Stimulated activated CD8-positive, alpha-beta memory T cell treated with anti-CD3 and anti-CD28 coated beads, Interleukin-2, amount 100 ng/mL, for 1 hour (primary cell): Measurements from ENCODE around the gene KLRG1.

Experiments used
- DNase-seq, 2 donors: peaks; one replicate each; pipeline ENCODE4 v3.0.0-alpha.2; 2020; ENCODE audit warnings: low read depth in 2 of 2

The KLRG1 gene

DNA sequence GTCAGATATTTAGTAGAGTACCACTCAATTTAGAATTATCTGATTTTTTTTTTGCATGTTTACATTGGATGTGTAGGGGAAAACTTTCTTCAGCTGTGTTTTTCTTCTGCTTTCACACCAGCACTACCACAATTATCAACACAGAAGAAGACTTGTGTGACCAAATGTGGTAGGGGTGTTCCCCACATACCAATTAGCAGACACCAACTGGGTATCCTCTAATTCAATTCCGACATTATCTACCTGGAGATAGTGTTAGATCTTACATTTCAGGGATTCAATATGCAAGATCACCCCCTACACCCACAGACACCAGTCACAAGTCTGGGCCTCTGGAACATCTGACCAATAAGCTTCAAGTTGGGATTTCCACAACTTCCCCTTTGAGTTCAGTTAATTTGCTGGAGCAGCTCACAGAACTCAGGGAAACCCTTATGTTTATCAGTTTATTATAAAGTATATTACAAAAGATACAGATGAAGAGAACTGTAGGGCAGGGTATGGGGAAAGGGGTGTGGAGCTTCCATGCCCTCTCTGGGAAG is 4.1 kb upstream of the KLRG1 start:
- DNase-seq = no peak

DNA sequence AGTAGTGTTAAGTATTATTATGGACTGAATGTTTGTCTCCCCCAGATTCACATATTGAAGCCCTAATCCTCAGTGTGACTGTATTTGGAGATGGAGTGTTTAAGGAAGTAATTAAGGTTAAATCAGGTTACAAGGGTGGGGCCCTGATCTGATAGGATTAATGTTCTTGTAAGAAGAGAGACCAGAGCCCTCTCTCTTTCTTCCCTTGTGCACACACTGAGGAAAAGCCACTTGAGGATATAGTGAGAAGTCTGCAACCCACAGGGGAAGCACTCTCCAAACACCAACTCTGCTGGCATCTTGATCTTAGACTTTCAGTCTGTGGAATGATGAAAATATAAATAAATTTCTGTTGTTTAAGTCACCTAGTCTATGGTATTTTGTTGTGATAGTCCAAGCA is 2.2 kb upstream of the KLRG1 start:
- no peak for DNase-seq

DNA sequence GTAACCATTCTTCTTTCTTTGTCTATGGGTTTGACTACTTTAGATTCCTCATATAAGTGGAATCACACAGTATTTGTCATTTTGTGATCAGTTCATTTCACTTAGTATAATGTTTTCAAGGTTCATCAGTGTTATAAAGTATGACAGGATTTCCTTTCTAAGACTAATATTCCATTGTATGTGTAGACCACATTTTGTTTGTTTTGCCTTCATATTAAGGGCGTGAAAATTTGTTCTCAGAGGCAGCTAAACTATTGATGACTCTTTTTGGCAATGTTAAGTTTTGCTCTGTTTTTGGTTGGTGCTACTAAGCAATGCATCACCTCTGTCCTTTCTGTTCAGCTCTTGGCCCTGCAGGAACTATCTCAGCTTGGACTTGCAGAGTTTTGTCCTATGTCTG is 1.7 kb upstream of the KLRG1 start:
- no peak for DNase-seq

DNA sequence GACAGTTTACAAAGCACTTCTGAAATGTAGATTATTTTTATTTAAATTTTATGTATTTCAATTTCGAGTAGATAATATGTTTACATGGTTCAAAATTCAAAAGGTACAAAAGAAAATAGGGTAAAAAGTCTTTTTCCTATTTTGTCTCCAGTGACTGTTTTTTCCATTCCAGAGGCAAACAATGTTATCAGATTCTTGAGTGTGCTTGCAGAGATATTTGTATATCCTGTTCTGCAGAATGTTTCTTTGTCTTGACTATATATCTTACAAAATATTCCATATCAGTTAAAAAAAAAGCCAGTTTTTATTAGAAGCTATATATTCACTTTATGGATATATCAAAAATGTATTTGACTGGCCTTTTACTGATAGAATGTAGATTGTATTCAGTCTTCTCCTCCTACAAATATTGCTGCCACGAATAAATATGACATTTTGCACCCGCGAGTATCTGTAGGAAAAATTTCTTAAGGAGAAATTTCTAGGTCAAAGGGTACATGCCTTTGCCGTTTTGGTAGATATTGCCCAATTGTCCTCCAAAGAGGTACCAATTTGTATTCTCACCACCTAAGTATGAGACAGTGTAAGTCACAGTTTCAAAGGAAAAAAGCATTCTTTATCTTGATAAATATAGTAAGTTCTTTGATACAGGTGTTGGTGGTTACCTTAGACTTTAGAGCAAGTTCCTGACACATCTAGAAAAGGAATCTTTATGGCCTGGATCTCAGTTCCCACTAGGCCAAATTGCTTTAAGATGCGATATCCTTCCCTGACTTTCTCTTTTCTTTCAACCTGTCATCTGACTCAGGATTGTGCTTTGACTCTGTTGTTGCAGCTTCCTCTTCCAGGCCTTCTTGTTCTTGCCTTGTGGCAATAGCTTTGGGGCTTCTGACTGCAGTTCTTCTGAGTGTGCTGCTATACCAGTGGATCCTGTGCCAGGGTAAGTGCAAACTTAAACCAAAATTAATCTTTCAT is 2.3 kb downstream of the KLRG1 start:
- DNase-seq = no peak

DNA sequence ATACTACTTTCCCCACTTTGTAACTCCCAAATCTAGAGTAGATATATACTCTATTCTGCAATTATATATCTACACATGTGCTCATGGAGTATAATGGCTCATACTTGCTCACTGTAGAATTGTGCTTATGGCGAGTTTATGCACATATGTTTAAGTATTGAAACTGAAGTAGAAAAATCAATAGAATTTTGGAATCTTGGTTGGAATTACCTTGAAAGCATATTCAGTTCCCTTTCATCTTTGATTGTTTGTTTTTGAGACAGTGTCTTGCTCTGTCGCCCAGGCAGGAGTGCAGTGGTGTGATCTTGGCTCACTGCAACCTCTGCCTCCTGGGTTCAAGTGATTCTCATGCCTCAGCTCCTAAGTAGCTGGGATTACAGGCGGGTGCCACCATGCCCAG is 4.5 kb downstream of the KLRG1 start:
- no peak for DNase-seq

DNA sequence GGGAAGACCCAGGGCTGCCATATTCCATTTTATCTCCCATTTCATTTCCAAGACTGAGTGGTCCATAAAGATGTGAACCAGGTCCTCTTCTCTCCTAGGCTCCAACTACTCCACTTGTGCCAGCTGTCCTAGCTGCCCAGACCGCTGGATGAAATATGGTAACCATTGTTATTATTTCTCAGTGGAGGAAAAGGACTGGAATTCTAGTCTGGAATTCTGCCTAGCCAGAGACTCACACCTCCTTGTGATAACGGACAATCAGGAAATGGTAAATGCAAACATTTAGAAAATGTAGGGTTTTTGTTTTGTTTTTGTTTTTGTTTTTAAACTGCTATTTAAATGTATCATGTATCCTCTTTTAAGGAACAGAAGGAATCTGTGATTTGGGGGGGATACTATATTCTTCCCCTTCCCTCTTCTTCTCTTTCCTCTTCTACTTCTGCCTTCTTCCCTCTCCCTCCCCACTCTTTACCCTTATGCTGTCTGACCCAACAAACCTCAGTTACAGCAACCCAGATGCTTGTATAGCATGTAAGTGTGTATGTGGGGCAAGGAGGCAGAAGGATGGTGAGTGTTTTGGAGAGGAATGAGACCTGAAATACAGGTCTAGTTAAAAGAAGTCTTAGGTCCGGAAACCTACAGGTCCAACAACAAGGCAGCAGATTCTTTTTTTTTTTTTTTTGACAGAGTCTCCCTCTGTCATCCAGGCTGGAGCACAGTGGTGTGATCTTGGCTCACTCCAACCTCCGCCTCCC is 5.9 kb downstream of the KLRG1 start:
- no peak for DNase-seq

DNA sequence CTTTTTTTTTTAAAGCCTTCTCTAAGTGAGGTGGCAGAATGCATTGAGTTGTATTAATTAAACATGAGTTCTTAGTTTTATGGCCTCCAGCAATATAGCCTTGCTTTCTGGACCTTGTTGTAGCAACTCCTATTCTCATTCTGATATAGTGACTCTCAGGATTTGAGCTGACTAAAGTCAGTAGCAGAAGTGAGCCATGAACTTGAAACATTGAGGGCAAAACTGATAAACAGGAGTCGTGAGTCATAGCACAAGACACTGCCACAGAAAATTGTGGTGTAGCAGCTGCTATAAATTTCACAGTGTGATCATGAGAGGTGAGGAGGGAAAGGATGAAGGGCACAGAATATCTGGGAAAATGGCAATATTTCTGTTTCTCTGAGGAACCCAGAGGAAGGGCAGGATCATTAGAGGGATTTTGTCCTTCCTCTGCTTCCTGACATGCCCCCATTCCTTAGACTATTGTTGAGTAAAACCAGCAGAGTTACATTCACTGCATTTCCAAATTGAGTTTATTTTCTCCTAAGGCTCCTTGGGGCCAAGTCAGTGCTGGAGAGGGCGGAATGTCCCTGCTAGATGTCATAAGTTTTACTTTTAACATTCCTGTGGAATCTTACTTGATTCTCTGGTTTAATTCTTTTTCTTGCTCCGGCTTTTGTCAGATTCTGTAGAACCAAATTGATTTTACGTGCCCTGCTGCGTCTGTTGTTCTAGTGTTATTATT is 7.5 kb downstream of the KLRG1 start:
- DNase-seq = no peak

DNA sequence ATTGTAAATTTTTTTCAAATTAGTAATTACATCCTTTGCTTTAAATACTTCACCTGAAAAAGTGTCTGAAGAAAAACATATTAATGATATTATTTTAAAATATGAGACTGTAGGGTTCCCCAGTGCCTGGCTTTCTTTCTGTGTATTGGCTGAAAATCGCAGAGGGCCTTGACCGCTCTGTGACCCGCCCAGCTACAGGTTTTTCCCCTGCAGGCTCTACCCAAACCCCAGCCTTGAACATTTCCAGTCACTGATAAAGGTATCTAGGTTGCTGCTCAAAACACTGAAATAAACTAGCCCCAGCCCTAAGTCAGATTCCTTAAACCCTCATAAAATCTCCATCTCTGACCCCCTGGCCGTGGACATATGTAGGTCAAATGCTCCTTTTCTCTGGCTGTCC is 11.9 kb downstream of the KLRG1 start:
- no peak for DNase-seq

DNA sequence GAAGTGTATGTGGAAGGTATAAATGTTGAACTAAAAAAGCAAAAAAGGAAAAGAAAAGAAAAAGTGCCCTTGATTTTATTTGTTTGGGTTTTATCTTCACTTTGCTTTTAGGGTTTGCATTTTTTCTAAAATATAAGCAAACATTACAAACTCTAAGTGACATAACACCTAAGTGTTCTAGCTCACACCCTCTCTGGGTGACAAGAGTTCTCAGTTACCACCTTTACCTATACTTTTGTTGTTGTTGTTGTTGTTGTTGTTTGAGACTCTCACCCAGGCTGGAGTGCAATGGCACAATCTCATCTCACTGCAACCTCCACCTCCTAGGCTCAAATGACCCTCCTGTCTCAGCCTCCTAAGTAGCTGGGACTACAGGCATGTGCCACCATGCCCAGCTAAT is 13.0 kb downstream of the KLRG1 start:
- DNase-seq = no peak

DNA sequence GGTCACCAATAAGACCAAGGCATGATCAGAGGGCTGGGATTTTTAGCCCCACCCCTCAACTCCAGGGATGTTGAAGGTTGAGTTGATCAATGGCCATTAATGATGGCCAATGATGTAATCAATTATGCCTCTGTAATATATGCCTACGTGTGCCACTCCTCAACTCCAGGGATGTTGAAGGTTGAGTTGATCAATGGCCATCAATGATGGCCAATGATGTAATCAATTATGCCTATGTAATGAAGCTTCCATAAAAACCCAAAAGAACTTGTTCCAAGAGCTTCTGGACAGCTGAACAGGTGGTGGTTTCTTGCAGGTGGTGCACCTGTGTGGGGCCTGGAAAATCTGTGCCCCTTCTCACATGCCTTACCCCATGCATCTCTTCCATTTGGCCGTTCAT is 33.2 kb downstream of the KLRG1 start:
- no peak for DNase-seq

DNA sequence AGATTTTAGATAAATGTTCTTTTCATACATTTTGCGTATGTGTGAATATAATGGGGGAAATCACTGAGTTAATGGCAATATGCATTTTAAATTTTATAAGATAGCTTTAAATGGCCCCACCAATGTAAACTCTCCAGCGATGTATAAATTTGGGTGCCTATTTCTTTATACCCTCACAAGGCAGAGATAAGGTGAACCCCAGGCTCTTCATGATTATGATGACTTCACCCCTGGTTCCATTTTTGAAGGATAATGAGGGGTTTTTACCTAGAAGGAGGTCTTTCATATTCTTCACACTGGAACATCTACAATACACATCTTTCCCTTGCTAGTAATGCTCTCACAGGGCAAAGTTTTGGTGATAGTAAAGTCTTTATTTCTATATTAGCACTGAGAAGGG is 35.2 kb downstream of the KLRG1 start:
- DNase-seq = no peak

DNA sequence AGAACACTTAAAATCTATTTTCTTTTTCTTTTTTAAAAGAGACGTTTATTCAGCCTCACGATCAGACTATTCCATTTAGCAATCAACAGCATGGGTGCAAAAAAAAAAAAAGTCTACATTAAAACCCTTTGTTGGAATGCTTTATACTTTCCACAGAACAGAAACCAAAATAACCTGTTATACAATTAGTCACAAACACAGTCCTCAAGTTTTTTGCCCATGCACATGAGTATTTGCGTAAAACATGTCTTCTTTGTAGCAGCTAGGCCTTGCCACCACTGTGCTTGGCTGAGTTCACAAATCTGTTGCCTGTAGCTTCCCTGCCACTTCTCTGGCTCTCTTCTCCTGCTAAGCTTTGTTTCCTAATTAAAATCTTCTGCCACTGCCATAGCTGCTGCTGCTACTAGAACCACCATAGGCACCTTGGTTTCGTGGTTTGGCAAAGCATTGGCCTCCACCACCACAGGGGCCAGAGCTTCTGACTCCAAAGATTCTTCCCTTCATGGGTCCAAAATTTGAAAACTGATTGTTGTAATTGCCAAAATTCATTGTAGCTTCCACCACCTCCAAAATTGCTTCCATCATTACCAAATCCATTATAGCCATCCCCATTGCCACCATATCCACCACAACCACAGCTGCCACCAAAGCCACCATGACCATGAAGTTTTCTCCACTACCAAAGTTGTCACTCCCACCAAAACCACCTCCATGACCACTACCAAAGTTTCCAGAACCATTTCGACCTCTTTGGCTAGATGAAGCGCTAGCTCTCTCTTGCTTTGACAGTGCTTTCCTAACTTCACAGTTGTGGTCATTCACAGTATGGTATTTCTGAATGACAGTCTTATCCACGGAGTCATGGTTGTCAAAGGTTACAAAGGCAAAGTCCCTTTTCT is 38.1 kb downstream of the KLRG1 start:
- DNase-seq = peak in 1 of 2 donors; percentile 10

DNA sequence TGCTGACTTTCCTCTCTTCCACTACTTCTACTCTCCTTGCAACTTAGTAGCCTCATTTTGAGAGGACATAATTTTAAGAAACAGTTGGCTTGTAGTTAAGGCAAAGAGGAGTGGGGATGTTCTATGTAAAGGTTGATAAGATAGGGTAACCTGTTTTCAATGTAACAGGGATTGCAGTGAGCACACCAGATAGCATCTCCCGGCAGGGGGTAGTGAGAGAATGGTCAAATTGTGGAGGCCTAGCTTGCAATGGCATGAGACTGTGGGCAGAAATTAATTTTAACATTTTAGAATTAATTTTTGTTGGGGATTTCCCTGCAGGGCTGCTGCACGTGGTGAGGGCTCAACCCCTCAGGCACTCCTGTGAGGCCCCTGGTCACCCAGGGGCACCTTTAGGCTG is 41.4 kb downstream of the KLRG1 start:
- no peak for DNase-seq

DNA sequence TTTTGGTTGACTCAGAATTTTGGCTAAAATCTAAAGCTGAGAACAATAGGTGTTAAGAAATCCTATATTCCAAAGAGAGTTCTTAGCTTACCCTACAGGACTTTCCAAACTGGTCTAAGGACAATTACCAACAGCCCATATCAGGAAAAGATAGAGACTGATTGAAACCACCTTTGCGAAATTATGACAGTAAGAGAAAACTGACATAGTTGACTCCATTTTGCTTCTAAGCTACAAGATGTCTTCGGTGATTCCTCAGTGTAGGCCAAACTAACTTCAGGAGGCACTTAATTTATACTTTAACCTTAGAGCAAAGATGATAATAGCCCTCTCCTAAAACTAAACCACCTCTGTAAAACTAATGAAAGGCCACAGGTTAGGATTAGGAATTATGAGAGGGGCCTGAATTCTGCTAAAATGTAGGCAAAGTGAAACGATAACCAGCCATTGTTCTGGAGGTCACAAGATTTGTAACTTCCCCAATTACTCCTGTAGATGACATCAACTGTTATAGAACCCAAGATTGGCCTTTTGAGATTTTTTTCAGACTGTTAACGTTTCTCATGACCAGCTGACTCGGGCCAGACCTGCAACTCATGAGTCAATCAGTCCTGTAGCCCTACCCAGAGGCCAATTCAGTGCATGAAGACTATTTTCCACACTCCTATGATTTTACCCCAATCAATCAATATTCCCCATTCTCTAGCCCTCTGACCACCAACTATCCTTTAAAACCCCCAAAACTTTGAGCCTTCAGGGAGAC is 43.0 kb downstream of the KLRG1 start:
- DNase-seq = no peak

DNA sequence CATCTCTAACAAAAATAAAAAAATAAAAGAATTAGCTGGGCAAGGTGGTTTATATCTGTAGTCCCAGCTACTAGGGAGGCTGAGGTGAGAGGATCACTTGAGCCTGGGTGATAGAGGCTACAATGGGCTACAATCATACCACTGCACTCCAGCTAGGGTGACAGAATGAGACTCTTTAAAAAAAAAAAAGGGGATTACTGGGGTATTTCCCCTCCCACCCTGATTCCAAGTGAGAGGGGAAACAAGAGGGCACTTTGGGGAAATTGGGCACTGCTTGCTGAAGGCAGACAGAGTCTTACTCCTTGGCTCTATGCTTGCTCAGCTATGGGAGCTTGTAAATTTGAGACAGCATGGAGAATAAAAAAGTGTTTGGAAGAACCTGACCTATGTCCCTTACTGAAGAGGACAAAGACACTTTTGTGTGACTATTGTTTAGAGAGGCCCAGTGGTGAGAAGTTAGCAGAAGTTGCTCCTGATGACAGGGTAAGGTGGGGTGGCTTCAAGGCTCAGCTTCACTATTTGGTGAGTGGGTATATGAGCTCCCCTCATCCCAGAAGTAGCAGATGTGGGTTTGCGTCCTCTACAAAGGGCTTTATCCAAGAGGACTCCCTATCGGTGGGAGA is 44.0 kb downstream of the KLRG1 start:
- DNase-seq = no peak

DNA sequence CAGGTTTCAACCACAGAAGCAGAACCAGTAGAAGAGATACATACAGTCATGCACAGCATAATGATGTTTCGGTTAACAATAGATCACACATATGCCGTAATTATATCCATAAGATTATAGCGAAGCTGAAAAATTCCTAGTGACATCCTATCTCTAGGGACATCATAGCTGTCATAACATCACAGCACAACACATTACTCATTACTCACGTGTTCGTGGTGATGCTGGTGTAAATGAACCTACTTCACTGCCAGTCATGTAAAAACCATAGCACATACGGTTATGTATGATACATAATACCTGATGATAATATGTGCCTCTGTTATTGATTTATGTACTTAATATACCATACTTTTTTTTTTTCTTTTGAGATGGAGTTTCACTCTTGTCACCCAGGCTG is 44.7 kb downstream of the KLRG1 start:
- DNase-seq = no peak

DNA sequence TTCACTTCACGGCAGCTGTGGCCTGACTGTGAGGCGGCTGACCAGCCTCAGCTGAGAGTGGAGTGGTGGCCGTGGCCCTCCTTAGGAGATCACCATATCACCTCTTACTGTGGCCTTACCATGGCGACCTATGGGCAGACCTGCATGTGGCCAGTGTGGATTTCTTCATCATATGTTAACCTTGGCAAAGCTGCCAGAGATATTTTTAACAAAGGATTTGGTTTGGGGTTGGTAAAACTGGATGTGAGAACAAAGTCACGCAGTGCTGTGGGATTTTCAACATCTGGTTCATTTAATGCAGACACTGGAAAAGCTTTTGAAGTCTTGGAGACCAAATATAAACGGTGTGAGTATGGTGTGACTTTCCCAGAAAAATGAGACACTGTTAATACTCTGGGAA is 46.9 kb downstream of the KLRG1 start:
- DNase-seq = no peak

DNA sequence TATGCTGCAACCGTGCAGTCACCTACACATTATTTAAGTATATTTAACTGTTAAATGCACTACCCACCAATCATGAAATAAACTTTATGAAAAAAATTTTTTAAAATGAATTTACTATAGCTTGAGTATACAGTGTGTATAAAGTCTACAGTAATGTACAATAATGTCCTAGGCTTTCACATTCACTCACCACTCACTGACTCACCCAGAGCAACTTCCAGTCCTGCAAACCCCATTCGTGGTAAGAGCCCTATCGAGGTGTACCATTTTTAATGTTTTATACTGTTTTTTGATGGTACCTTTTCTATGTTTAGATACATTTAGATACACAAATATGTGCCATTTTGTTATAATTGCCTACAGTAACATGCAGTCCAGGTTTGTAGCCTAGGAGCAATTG is 48.1 kb downstream of the KLRG1 start:
- DNase-seq = no peak

DNA sequence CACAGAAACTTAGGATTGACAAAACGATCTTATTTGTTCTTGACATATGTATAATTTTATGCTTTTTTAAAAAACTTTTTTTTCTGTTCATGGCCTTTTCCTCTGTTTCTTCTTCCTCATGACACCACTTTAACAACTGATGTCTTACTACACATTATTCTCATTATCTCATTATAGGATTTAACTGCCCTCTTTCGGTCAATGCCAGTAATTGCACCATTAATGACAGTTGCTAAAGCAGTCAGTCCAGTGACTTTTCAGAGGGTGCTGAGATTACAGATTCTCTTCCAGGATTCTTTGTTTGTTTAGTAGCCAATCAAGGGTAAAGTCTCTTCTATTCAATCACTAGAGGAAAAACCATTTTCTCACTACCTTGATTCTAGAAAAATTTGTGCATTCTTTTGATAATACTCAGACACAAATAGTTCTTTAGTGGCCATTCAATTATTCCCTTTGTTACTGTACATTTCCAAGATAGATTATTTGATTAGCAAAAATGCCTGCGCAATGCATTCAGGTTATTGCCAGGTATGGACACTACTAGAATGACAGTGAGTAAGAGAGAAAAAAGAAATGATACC is 50.1 kb downstream of the KLRG1 start:
- DNase-seq = no peak
